Ectodermal cell (in vitro differentiated cells): ENCODE data around the gene JAKMIP1.
"Not testable (repeated sequence)": the region's sequence is repeated elsewhere in the genome, so short reads cannot be mapped to it uniquely, and the experiment has no call there.

Experiments
- H3K27ac ChIP-seq: 2 replicates; pipeline ENCODE4 v1.7.0; 2013; ENCODE audit warnings: mild to moderate bottlenecking, low read depth, low read length; ENCODE audit not compliant: insufficient read depth, poor library complexity, severe bottlenecking
- H3K27me3 ChIP-seq: 2 replicates; pipeline ENCODE4 v1.7.0; 2013; ENCODE audit warnings: mild to moderate bottlenecking, low read length; ENCODE audit not compliant: insufficient read depth, control insufficient read depth, poor library complexity, severe bottlenecking
- H3K36me3 ChIP-seq: one replicate; pipeline ENCODE4 v1.7.0; 2013; ENCODE audit warnings: low read length; ENCODE audit not compliant: control insufficient read depth, insufficient read depth
- H3K4me1 ChIP-seq: one replicate; pipeline ENCODE4 v1.7.0; 2013; ENCODE audit warnings: low read length; ENCODE audit not compliant: control insufficient read depth, insufficient read depth
- H3K4me3 ChIP-seq: 2 replicates; pipeline ENCODE4 v1.7.0; 2013; ENCODE audit warnings: low read depth, low read length, control low read depth; ENCODE audit not compliant: insufficient read depth
- H3K9me3 ChIP-seq: 2 replicates; pipeline ENCODE4 v1.7.0; 2013; ENCODE audit warnings: mild to moderate bottlenecking, low read length, moderate library complexity; ENCODE audit not compliant: control insufficient read depth
- WGBS, 2 experiments: methylation state at CpG; one replicate each; pipeline ENCODE4 v1.1.7; 2013; ENCODE audit warnings: missing lambda C conversion rate in 2 of 2; 5-methylcytosine and 5-hydroxymethylcytosine counted together

Gene JAKMIP1

DNA sequence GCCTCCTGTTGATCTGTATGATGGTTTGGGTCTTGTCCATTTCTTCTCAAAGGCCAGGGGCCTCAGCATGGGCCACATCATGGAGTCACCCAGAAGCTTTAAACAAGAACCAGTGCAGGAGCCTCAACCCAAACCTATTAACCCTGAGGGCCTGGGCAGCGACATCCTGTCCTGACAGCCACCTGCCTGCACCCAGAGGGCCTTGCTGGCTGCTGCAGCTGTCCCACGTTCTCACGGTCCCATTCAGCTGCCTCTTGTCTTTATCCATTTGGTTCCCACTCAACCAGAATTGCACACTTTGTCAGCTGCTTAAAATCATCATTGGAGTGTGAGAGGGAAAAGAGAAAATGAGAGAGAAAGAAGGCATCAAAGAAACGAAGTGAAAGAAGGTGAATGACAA, 203.7 kb downstream of the JAKMIP1 start:
- no peak overlapping the region for H3K4me3 ChIP-seq
- no peaks in the 10 kb centered on the region for H3K27me3 ChIP-seq
- no peaks in the 10 kb centered on the region for H3K9me3 ChIP-seq
- H3K36me3 ChIP-seq, result no peaks in the 10 kb centered on the region
- 79% methylated on average over 4 of the region's 4 CpGs for WGBS, 2 experiments
- no peaks in the 10 kb centered on the region for H3K4me1 ChIP-seq
- no peak overlapping the region for H3K27ac ChIP-seq

DNA sequence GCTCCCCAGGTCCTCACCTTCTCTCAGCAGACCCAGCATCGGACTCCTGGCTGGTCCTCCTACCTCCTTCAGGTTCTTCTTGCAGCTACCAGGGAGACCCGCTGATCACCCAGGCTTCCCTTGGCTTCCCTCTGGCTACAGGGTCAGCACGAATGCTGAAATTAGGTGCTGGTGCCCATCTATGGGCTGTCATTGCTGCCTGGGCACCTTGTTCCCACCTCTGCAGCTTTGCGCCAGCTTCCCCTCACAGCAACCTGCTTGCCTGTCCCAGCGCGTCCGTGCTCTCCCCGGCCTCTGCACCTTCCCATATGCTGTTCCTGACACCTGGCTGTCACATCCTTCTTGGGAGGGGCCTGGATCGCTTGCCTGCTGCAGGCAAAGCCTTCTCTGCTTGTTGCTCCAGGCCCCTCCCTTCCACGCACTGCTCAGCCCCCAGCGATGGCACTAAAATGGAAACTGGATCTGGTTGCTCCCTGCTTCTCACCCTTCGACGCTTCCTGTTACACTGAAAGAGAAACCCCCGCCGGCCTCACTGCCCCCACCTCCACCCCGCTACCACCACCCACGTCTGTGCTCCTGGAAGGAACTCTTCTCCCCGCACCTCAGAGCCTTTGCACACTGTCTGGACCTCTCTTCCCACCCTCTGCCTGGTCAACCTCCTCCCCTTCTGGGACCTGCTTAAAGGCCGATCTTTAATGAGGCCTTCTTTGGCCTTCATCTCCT, 204.3 kb downstream of the JAKMIP1 start:
- H3K4me1 ChIP-seq, result no peaks in the 10 kb centered on the region
- H3K27me3 ChIP-seq, result no peaks in the 10 kb centered on the region
- H3K27ac ChIP-seq, result no peak overlapping the region
- H3K36me3 ChIP-seq, result no peaks in the 10 kb centered on the region
- H3K4me3 ChIP-seq, result no peak overlapping the region
- H3K9me3 ChIP-seq, result no peaks in the 10 kb centered on the region
- WGBS, 2 experiments, result 83% methylated on average over 19 of the region's 19 CpGs

DNA sequence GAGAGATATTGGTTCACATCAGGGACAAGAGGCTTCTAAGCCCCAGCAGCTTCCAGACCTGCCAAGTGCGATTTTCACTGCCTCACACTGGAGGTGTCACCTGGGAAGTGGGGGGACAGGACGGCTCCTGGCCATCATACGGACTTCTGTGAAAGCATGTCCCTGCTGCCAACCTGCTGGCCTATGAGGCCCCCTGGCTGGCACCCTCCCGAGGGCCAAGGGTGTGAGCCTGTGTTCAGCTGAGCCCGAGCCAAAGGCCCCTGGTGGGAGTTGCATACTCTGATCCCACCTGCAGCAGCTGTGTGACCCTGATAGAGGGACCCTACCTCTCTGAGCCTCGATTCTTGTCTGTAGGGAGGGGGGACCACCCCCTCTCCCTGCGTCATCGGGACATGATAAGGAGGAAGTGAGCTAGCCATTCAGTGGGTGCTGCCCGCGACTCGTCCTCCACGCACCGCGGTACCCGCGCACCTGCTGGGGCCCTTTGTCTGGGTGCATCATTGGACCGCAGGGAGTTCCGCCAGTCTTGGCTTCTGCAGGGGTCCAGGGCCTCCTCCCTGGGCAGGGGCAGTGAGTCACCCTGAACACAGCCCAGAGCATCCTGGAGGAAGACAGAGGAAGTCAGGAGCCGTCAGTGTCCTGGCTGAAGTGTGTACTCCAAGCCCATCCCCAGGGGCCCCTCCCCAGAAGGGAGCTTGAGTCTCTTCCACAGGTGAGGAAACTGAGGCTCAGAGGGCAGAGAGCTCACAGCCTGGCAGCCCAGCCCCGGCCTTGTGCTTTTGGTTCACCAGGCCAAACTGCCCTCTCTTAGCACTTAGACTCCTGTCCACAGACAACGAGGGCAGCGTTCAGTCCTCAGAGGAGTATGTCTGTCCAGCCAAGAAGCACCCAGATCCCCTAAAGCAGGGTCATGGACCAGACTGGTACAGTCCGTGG, 206.2 kb downstream of the JAKMIP1 start:
- Histone ChIP-seq H3K27me3 (no peaks in the 10 kb centered on the region), H3K36me3 (no peaks in the 10 kb centered on the region), H3K4me1 (no peaks in the 10 kb centered on the region), H3K9me3 (no peaks in the 10 kb centered on the region), H3K4me3 (no peak overlapping the region), H3K27ac (no peak overlapping the region)
- 84 to 89% methylated on average over 23 of the region's 23 CpGs for WGBS, 2 experiments

DNA sequence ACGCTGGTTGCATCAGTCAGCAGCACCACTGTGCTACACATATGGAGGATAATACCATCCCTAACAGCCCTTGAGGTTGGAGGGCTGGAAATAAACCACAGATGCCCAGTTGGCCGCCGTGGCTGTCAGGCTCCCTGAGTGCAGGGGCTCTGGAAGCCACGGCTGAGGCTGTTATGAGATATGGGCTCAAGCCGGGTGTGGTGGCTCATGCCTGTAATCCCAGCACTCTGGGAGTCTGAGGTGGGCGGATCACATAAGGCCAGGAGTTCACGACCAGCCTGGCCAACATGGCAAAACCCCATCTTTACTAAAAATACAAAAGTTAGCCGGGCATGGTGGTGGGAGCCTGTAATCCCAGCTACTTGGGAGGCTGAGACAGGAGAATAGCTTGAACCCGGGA, 207.0 kb downstream of the JAKMIP1 start:
- H3K27ac ChIP-seq, H3K9me3 ChIP-seq, H3K36me3 ChIP-seq, H3K4me3 ChIP-seq, H3K4me1 ChIP-seq, H3K27me3 ChIP-seq: not testable (repeated sequence)
- 91 to 94% methylated on average over 9 of the region's 9 CpGs for WGBS, 2 experiments

DNA sequence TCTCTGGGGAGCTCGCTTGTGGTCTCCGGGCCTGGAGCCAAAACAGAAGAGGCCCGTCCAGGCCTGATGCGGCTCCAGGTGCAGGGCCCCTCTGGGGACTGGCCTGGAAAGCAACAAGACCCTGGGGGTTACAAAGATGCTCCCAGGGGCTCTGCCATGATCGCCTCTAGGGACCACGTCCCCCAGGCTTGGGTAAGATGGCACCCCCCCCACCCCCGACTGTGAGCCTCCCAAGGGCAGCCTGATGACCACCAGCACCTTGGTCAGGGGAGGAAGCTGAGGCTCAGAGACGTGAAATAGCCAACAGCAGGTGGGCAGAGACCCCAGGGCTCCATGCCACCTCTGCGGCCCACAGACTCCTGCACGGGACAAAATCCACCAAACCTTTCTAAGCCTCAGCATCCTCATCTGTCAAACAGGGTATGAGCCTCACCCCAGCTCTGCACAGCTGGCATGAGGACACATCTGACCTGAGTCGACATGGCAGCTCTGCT, 207.5 kb downstream of the JAKMIP1 start:
- H3K27me3 ChIP-seq, result no peaks in the 10 kb centered on the region
- H3K27ac ChIP-seq, result no peak overlapping the region
- no peaks in the 10 kb centered on the region for H3K4me1 ChIP-seq
- H3K36me3 ChIP-seq, result no peaks in the 10 kb centered on the region
- WGBS, 2 experiments, result 90 to 92% methylated on average over 11 of the region's 11 CpGs
- H3K4me3 ChIP-seq, result no peak overlapping the region
- H3K9me3 ChIP-seq, result no peaks in the 10 kb centered on the region

DNA sequence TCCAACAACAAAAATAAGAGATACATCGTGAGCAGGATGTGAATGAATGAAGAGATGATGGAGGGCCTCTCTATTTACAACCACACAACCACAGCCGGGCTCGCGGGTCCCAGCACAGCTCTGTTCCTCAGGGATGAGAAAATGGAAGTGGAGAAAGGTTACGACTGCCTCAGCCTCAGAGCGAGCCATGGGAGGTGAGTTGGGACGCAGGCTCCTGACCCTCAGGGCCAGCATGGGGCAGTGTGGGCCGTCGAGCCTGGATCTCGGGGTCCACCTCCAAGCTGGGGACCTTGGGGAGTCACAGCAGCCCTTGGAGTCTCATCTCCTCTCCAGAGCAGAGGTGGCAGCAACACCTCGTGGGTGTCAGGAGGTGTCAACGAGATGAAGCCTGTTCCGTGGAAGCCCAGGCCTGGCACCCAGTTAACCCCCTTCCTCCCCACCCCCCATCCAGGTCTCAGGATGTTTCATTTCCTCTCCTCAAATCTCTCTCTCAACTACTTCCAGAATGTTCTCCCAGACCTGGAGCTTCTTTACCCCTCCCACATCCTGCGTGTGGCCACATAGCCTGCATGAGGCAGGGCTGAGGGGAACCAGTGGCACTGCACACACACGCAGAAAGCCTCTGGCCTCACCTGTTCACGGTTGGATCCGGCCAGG, 208.1 kb downstream of the JAKMIP1 start:
- Histone ChIP-seq H3K27me3 (no peaks in the 10 kb centered on the region), H3K4me3 (no peak overlapping the region), H3K27ac (no peak overlapping the region), H3K4me1 (no peaks in the 10 kb centered on the region), H3K36me3 (no peaks in the 10 kb centered on the region), H3K9me3 (no peaks in the 10 kb centered on the region)
- WGBS, 2 experiments, result 93% methylated on average over 15 to 17 of the region's 17 CpGs

DNA sequence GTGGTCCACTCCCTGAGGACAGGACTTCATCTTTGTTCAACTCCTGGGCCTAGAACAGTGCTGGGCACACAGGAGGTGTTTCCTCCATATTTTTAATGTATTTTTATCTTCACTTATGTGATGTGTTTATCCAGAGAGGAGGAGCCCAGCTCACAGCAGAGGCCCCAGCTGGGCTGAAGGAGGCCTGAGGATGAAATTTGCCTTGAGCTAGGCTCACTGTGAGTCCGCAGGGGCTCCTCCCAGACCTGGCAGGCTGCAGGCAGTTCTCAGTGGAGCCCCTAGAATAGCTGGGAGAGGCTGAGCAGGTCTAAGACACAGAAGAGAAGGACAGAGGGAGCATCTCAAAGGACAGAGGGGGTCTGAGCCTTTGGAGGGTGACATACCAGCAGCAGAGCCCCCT, 208.9 kb downstream of the JAKMIP1 start:
- H3K9me3 ChIP-seq, result no peaks in the 10 kb centered on the region
- no peak overlapping the region for H3K27ac ChIP-seq
- H3K4me3 ChIP-seq, result no peak overlapping the region
- no peaks in the 10 kb centered on the region for H3K36me3 ChIP-seq
- H3K27me3 ChIP-seq, result no peaks in the 10 kb centered on the region
- 49 to 50% methylated on average over 1 of the region's 1 CpG for WGBS, 2 experiments
- no peaks in the 10 kb centered on the region for H3K4me1 ChIP-seq

DNA sequence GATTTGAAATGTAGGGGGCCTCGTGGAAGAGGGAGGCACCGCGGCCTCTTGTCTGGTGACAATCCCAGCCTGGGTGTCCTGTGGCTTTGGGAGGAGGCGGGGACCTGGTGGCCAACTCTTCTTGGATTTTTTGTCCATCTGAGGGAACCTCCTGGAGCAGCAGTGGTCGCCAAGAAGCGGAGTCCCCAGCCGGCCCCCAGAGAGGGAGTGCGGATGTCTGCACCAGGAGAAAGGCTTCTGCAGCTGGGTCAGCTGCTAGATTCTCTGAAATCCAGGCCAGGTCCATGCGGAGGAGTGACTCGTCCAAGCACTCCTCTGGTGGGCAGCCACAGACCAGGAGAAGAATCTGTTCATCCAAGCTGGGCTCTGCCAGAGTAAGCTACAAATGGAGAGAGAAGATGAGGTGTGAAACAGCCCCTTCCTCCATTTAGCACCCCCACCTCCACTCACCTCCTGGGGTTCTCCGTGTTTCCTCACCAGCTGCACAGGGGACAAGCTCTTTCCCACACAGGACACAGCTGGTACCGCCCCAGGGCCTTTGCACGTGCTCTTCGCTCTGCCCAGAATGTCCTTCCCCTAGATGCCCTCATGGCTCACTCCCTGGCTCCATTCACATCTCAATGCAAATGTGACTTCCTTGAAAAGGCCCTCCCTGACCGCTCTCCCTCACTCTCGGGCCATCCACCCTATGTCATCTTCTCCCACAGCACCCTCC, 209.7 kb downstream of the JAKMIP1 start:
- 90 to 94% methylated on average over 16 of the region's 16 CpGs for WGBS, 2 experiments
- H3K4me3 ChIP-seq, result no peak overlapping the region
- H3K9me3 ChIP-seq, result peaks cover 2% of the 10 kb centered on the region

DNA sequence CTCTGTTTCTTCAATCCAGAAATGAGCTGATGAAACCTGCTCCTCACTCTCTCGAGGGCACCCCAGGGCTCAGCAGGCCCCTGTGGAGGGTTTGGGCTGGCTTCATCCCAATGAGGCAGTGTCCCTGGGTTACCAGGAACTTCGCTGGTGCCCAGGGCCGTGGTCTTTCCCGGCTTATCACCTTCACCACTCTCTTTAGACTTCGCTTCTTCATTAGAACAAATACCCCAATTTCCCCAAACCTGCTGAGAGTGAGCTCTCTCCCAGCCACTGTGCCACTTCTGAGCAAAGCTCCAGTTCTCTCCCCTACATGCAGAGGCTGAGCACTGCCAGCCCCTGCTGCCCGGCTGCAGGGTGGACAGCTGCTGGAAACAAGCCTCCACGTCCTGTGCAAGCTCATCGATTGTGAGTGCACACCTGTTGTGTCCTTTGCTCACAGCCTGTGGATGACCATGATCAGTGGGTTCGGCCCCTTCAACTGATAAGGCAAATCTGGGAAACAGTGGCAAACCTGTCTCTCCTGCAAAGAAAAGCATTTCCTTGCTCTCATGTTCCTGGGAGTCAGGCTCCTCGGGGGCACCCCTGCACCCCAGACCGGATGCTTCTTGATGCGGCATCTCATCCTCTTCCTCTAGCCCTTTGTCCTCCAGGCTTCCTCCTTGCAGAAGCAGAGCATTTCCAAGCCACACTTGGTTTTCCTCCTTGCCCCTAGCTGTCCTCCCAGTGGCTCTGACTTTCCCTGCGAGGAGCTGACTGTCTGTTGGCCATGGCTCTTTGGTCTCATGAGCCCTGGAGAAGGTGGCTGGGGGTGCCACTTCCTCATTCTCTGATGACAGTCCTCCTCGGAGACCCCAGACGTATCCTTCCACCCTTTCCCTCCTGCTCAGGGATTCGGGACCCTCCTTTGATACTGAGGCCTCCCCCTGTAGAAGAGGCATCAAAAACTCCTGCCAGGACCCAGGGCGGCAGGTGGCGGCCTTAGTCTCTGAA, 210.8 kb downstream of the JAKMIP1 start:
- H3K27me3 ChIP-seq, result no peaks in the 10 kb centered on the region
- peaks cover 2% of the 10 kb centered on the region for H3K9me3 ChIP-seq
- 92 to 93% methylated on average over 18 of the region's 18 CpGs for WGBS, 2 experiments
- H3K4me3 ChIP-seq, result no peak overlapping the region
- no peak overlapping the region for H3K27ac ChIP-seq
- H3K4me1 ChIP-seq, result no peaks in the 10 kb centered on the region
- H3K36me3 ChIP-seq, result no peaks in the 10 kb centered on the region

More for the DNA sequence above, 209.7 kb downstream of the JAKMIP1 start:
- no peak overlapping the region for H3K27ac ChIP-seq
- H3K4me1 ChIP-seq, result no peaks in the 10 kb centered on the region
- no peaks in the 10 kb centered on the region for H3K27me3 ChIP-seq
- H3K36me3 ChIP-seq, result no peaks in the 10 kb centered on the region
